Measurements from ENCODE around the gene IGFBPL1.

Gene IGFBPL1

GRCh38 chr9:38437193-38437823 lies 13.1 kb upstream of the IGFBPL1 start:
- H3K27ac ChIP-seq: peak overlapping the region; percentile 85

GRCh38 chr9:38436708-38437107 lies 12.5 kb upstream of the IGFBPL1 start:
- TF ChIP-seq CTCF (conservative IDR thresholded peaks at IDR 0.05): no peak
- H3K27ac ChIP-seq: peak overlapping the region; percentile 85

More at GRCh38 chr9:38437193-38437823, 13.1 kb upstream of the IGFBPL1 start:
- no peak for TF ChIP-seq CTCF (conservative IDR thresholded peaks at IDR 0.05)

GRCh38 chr9:38435521-38435920 lies 11.3 kb upstream of the IGFBPL1 start:
- H3K27ac ChIP-seq: no peak overlapping the region
- no peak for TF ChIP-seq CTCF (conservative IDR thresholded peaks at IDR 0.05)

- no peak for TF ChIP-seq CTCF (conservative IDR thresholded peaks at IDR 0.05)
- H3K27ac ChIP-seq: no peak overlapping the region
Measured at GRCh38 chr9:38434853-38435252, 10.6 kb upstream of the IGFBPL1 start.

GRCh38 chr9:38434365-38434764 lies 10.1 kb upstream of the IGFBPL1 start:
- no peak for TF ChIP-seq CTCF (conservative IDR thresholded peaks at IDR 0.05)
- no peak overlapping the region for H3K27ac ChIP-seq

GRCh38 chr9:38432922-38433510 lies 8.8 kb upstream of the IGFBPL1 start:
- peak; percentile 83 for TF ChIP-seq CTCF (conservative IDR thresholded peaks at IDR 0.05)
- no peak overlapping the region for H3K27ac ChIP-seq

GRCh38 chr9:38431116-38431515 lies 6.9 kb upstream of the IGFBPL1 start:
- no peak overlapping the region for H3K27ac ChIP-seq
- no peak for TF ChIP-seq CTCF (conservative IDR thresholded peaks at IDR 0.05)
